Measurements from ENCODE around the gene ZNF541.
"Not testable (repeated sequence)": the region's sequence is repeated elsewhere in the genome, so short reads cannot be mapped to it uniquely, and the experiment has no call there.

Gene ZNF541

GRCh38 chr19:47600246-47601179, 27.6 kb upstream of the ZNF541 start:
- DNase-seq: peak; percentile 97

GRCh38 chr19:47599671-47600245, 26.8 kb upstream of the ZNF541 start:
- DNase-seq: not testable (repeated sequence)

GRCh38 chr19:47598407-47599349, 25.7 kb upstream of the ZNF541 start:
- DNase-seq: no peak

GRCh38 chr19:47595944-47596343, 23.0 kb upstream of the ZNF541 start:
- peak; percentile 13 for DNase-seq

- no peak for DNase-seq
These were observed 20.9 kb upstream of the ZNF541 start for GRCh38 chr19:47593860-47594259.

GRCh38 chr19:47589824-47590223, 16.9 kb upstream of the ZNF541 start:
- DNase-seq: no peak

- no peak for DNase-seq
These were observed 14.3 kb upstream of the ZNF541 start for GRCh38 chr19:47587295-47587694.

GRCh38 chr19:47583161-47583560, 10.2 kb upstream of the ZNF541 start:
- not testable (repeated sequence) for DNase-seq

- DNase-seq: no peak
These were observed 9.5 kb upstream of the ZNF541 start for GRCh38 chr19:47582320-47582909.

- no peak for DNase-seq
These were observed 8.8 kb upstream of the ZNF541 start for GRCh38 chr19:47581605-47582319.

- DNase-seq: no peak
These were observed 7.4 kb upstream of the ZNF541 start for GRCh38 chr19:47580397-47580796.

- no peak for DNase-seq
These were observed 313 bp downstream of the ZNF541 start for GRCh38 chr19:47572635-47573034.

GRCh38 chr19:47569331-47569730, 3.6 kb downstream of the ZNF541 start:
- no peak for DNase-seq

- no peak for DNase-seq
These were observed 8.9 kb downstream of the ZNF541 start for GRCh38 chr19:47564081-47564480.

GRCh38 chr19:47561440-47562057, 11.4 kb downstream of the ZNF541 start:
- DNase-seq: no peak

- no peak for DNase-seq
These were observed 11.9 kb downstream of the ZNF541 start for GRCh38 chr19:47560999-47561398.

GRCh38 chr19:47550129-47550528, 22.8 kb downstream of the ZNF541 start:
- no peak for DNase-seq

- no peak for DNase-seq
These were observed 23.6 kb downstream of the ZNF541 start for GRCh38 chr19:47549261-47549862.

- DNase-seq: no peak
These were observed 25.7 kb downstream of the ZNF541 start for GRCh38 chr19:47547199-47547598.

- DNase-seq: no peak
These were observed 27.6 kb downstream of the ZNF541 start for GRCh38 chr19:47545061-47545948.
